Activated CD8-positive, alpha-beta memory T cell treated with anti-CD3 and anti-CD28 coated beads for 1 hour (primary cell): ENCODE data around the gene MUC5AC.
"Not testable (repeated sequence)": the region's sequence is repeated elsewhere in the genome, so short reads cannot be mapped to it uniquely, and the experiment has no call there.

Experiments
- DNase-seq, 2 donors: peaks; one replicate each; pipeline ENCODE4 v3.0.0-alpha.2; 2020; ENCODE audit warnings: low read depth in 1 of 2; ENCODE audit errors: extremely low read depth in 1 of 2

MUC5AC gene

DNA sequence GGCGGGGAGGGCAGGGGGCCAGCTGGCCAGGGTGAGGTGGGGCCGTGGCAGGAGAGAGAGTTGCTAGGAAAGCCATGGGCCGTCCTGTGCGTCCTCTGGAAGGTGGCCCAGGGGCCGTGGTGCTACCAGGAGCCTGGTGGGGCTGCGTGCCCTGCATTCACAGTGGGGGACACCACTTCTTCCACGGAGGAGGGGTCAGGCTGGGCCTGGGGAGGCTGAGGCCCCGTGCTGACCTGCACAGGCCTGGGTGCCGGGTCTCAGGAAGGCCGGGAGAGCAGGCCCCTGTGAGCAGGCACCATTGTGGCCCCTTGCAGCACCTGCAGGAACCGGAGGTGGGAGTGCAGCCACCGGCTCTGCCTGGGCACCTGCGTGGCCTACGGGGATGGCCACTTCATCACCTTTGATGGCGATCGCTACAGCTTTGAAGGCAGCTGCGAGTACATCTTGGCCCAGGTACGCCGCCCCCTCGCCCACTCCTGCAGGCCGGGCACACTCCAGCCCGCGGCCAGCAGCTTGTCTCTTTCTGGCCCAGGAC, 77.1 kb downstream of the MUC5AC start:
- DNase-seq, result no peak

DNA sequence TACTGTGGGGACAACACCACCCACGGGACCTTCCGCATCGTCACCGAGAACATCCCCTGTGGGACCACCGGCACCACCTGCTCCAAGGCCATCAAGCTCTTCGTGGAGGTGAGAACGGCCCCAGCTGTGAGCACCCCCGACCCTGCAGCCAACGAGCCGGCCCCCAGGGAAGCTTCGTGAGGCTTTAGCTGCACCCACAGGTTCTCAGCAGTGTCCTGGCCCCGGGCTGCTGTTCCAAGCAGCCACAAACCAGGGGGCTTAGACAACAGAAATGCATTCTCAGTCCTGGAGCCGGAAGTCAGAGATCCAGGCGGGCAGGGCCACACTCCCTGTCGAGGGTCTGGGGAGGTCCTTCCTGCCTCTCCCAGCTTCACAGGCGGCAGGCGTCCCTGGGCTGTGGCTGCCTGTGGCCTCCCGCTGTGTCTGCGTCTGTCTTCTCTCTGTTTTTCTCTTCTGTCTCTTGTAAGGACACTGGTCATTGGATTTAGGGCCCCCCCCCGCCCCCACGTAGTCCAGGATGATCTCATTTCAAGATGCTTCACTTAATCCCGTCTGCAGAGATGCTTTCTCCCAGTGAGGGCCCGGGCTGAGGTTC, 77.7 kb downstream of the MUC5AC start:
- no peak for DNase-seq

DNA sequence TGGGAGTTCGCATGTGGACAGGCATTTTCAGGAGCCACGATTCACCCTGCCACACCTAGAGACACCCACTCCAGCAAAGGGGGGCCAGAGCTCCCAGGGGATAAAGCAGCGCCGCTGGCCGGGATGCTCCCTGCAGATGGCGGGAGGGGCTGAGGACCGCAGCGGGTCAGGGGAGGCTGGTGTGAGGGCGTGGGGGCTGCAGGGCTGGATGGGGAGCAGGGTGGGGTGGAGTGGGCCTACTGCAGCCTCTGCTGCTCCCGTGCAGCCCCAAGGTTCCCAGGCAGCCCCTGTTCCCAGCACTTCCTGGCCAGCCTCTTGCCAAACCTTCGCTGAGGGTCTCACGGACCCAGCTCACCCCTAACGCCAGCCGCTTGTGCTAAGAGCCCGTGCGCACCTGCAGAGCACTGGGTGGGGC, 78.2 kb downstream of the MUC5AC start:
- DNase-seq, result no peak

- no peak for DNase-seq
These were observed 78.8 kb downstream of the MUC5AC start for GRCh38 chr11:1236316-1237127.

- DNase-seq, result no peak
These were observed 79.4 kb downstream of the MUC5AC start for GRCh38 chr11:1237128-1237580.

DNA sequence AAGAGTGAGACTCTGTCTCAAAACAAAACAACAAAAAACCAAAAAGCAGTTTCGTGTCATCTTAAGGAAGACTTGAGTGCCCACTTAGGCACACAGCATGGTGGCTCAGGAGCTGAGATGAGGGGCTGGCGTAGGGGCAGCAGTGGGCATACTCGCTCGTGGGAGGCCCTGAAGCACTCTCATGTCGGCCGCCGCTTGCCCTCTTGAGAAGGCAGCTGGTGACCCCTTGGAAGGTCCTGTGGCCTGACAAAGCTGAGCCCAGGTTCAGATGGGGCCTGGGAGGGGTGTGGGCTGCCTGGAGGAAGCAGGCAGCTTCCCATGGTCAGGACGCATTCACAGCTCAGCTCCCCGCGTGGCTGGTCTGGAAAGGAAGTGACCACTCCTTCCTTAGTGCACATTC, 80.1 kb downstream of the MUC5AC start:
- no peak for DNase-seq

- DNase-seq, result no peak
These were observed 81.2 kb downstream of the MUC5AC start for GRCh38 chr11:1238767-1239595.

GRCh38 chr11:1239596-1240205, 81.9 kb downstream of the MUC5AC start:
- no peak for DNase-seq

DNA sequence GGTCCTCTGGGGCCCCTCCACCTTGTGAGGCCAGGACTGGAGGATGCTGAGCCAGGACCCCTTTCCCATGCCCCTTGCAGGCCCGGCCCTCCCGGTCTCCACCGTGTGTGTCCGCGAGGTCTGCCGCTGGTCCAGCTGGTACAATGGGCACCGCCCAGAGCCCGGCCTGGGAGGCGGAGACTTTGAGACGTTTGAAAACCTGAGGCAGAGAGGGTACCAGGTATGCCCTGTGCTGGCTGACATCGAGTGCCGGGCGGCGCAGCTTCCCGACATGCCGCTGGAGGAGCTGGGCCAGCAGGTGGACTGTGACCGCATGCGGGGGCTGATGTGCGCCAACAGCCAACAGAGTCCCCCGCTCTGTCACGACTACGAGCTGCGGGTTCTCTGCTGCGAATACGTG, 83.0 kb downstream of the MUC5AC start:
- no peak for DNase-seq

- DNase-seq, result no peak
These were observed 84.0 kb downstream of the MUC5AC start for GRCh38 chr11:1241706-1242105.

DNA sequence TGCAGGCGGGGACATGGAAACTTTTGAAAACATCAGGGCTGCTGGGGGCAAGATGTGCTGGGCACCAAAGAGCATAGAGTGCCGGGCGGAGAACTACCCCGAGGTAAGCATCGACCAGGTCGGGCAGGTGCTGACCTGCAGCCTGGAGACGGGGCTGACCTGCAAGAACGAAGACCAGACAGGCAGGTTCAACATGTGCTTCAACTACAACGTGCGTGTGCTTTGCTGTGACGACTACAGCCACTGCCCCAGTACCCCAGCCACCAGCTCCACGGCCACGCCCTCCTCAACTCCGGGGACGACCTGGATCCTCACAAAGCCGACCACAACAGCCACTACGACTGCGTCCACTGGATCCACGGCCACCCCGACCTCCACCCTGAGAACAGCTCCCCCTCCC, 84.5 kb downstream of the MUC5AC start:
- no peak for DNase-seq

GRCh38 chr11:1242751-1243150, 85.0 kb downstream of the MUC5AC start:
- DNase-seq, result not testable (repeated sequence)

DNA sequence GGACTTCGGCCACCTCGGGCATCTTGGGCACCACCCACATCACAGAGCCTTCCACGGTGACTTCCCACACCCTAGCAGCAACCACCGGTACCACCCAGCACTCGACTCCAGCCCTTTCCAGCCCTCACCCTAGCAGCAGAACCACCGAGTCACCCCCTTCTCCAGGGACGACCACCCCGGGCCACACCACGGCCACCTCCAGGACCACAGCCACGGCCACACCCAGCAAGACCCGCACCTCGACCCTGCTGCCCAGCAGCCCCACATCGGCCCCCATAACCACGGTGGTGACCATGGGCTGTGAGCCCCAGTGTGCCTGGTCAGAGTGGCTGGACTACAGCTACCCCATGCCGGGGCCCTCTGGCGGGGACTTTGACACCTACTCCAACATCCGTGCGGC, 85.8 kb downstream of the MUC5AC start:
- DNase-seq, result not testable (repeated sequence)

GRCh38 chr11:1244557-1244956, 86.8 kb downstream of the MUC5AC start:
- DNase-seq, result not testable (repeated sequence)

DNA sequence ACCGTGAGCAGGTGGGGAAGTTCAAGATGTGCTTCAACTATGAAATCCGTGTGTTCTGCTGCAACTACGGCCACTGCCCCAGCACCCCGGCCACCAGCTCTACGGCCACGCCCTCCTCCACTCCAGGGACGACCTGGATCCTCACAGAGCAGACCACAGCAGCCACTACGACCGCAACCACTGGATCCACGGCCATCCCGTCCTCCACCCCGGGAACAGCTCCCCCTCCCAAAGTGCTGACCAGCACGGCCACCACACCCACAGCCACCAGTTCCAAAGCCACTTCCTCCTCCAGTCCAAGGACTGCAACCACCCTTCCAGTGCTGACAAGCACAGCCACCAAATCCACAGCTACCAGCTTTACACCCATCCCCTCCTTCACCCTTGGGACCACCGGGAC, 88.0 kb downstream of the MUC5AC start:
- DNase-seq, result not testable (repeated sequence)

DNA sequence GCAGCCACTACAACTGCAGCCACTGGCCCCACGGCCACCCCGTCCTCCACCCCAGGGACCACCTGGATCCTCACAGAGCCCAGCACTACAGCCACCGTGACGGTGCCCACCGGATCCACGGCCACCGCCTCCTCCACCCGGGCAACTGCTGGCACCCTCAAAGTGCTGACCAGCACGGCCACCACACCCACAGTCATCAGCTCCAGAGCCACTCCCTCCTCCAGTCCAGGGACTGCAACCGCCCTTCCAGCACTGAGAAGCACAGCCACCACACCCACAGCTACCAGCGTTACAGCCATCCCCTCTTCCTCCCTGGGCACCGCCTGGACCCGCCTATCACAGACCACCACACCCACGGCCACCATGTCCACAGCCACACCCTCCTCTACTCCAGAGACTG, 88.5 kb downstream of the MUC5AC start:
- not testable (repeated sequence) for DNase-seq

DNA sequence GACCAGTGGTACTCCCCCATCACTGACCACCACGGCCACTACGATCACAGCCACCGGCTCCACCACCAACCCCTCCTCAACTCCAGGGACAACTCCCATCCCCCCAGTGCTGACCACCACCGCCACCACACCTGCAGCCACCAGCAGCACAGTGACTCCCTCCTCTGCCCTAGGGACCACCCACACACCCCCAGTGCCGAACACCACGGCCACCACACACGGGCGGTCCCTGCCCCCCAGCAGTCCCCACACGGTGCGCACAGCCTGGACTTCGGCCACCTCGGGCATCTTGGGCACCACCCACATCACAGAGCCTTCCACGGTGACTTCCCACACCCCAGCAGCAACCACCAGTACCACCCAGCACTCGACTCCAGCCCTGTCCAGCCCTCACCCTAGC, 89.3 kb downstream of the MUC5AC start:
- not testable (repeated sequence) for DNase-seq

- not testable (repeated sequence) for DNase-seq
These were observed 91.2 kb downstream of the MUC5AC start for GRCh38 chr11:1248951-1249350.

DNA sequence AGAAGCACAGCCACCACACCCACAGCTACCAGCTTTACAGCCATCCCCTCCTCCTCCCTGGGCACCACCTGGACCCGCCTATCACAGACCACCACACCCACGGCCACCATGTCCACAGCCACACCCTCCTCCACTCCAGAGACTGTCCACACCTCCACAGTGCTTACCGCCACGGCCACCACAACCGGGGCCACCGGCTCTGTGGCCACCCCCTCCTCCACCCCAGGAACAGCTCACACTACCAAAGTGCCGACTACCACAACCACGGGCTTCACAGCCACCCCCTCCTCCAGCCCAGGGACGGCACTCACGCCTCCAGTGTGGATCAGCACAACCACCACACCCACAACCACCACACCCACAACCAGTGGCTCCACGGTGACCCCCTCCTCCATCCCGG, 92.7 kb downstream of the MUC5AC start:
- not testable (repeated sequence) for DNase-seq
